ENCODE data around the gene AKT2. TPM values are rescaled to one million over a fixed set of nuclear protein-coding genes. Genes with fewer than 3 reads are reported as not detected.

The AKT2 gene
- total RNA-seq, 1 experiment from 2014 or later, result 80.6 TPM

GRCh38 chr19:40285353-40286234, 449 bp upstream of the AKT2 start:
- Histone ChIP-seq H3K4me3 (ENCODE audit: low read length) (peak overlapping the region; percentile 99), H3K9ac (ENCODE audit: low read length) (peak overlapping the region; percentile 97), H3K79me2 (ENCODE audit: low read length) (peaks cover 45% of the 10 kb centered on the region), H3K27me3 (ENCODE audit: low read length) (no peaks in the 10 kb centered on the region), H2AFZ (ENCODE audit: low read length) (peak overlapping the region; percentile 85), H4K20me1 (ENCODE audit: low read length) (0 out of 2 replicates have a peak, but pooled peaks cover 5% of the 10 kb centered on the region), H3K4me1 (ENCODE audit: insufficient read depth, low read length) (0 out of 2 replicates have a peak, but pooled peaks cover 5% of the 10 kb centered on the region), H3K36me3 (ENCODE audit: low read depth, low read length) (no peaks in the 10 kb centered on the region), H3K9me2 (replicated peaks; ENCODE audit: low read length) (no peaks in the 10 kb centered on the region), H3K9me3 (ENCODE audit: low read length) (no peaks in the 10 kb centered on the region), H3K4me2 (ENCODE audit: low read length) (peak overlapping the region; percentile 75), H3K27ac (ENCODE audit: low read length) (peak overlapping the region; percentile 59), H3F3A (ENCODE audit: low read length, unreplicated experiment) (no peaks in the 10 kb centered on the region)
- TF ChIP-seq CTCF (conservative IDR thresholded peaks at IDR 0.05; ENCODE audit: low read depth, low read length) (no peak), EZH2 (IDR thresholded peaks at IDR 0.05; ENCODE audit: low read length, unreplicated experiment) (no peak), EZH2phosphoT487 (IDR thresholded peaks at IDR 0.05; ENCODE audit: borderline replicate concordance, low read length) (no peak)
- peak; percentile 96 for ATAC-seq
- ChIA-PET POLR2A (ENCODE audit: unreplicated experiment) (no interaction called here), CTCF (no interaction called here)
- intact Hi-C loops (cut with micrococcal nuclease), result no loop called here
- BruUV-seq (replicated peaks), result TSS peak; percentile 99
- peak; percentile 97 for DNase-seq

- Histone ChIP-seq H3K4me1 (ENCODE audit: insufficient read depth, low read length) (0 out of 2 replicates have a peak, but pooled peaks cover 5% of the 10 kb centered on the region), H3K27me3 (ENCODE audit: low read length) (no peaks in the 10 kb centered on the region), H3K9me3 (ENCODE audit: low read length) (no peaks in the 10 kb centered on the region), H3F3A (ENCODE audit: low read length, unreplicated experiment) (no peaks in the 10 kb centered on the region), H3K79me2 (ENCODE audit: low read length) (peaks cover 59% of the 10 kb centered on the region), H3K27ac (ENCODE audit: low read length) (peak overlapping the region; percentile 56; the same call in 1 of the 2 replicates), H3K4me3 (ENCODE audit: low read length) (peak overlapping the region; percentile 99), H4K20me1 (ENCODE audit: low read length) (0 out of 2 replicates have a peak, but pooled peaks cover 5% of the 10 kb centered on the region), H3K4me2 (ENCODE audit: low read length) (peak overlapping the region; percentile 91), H3K9ac (ENCODE audit: low read length) (peak overlapping the region; percentile 97), H3K36me3 (ENCODE audit: low read depth, low read length) (no peaks in the 10 kb centered on the region), H3K9me2 (replicated peaks; ENCODE audit: low read length) (no peaks in the 10 kb centered on the region), H2AFZ (ENCODE audit: low read length) (peak overlapping the region; percentile 63; the same call in 1 of the 2 replicates)
- ATAC-seq, result no peak
- DNase-seq, result no peak
- TSS peak; percentile 53 for BruUV-seq (replicated peaks)
- CTCF ChIA-PET, result no interaction called here
- POLR2A ChIA-PET (ENCODE audit: unreplicated experiment), result no interaction called here
- TF ChIP-seq CTCF (conservative IDR thresholded peaks at IDR 0.05; ENCODE audit: low read depth, low read length) (no peak), EZH2phosphoT487 (IDR thresholded peaks at IDR 0.05; ENCODE audit: borderline replicate concordance, low read length) (no peak), EZH2 (IDR thresholded peaks at IDR 0.05; ENCODE audit: low read length, unreplicated experiment) (no peak)
- intact Hi-C loops (cut with micrococcal nuclease), result no loop called here
Measured at GRCh38 chr19:40284251-40284500, 969 bp downstream of the AKT2 start.
